Fibroblast of villous mesenchyme (primary cell): Measurements from ENCODE around the gene RAB41. TPM values are rescaled to one million over a fixed set of nuclear protein-coding genes. Genes with fewer than 3 reads are reported as not detected.

Source experiments
- DNase-seq: peaks from one replicate; pipeline ENCODE4 v3.0.0-alpha.2; 2010; ENCODE audit warnings: low read depth
- H3K4me3 ChIP-seq: 2 replicates; pipeline ENCODE4 v1.5.1; 2011; ENCODE audit warnings: low read depth, mild to moderate bottlenecking, low read length
- CTCF ChIP-seq: IDR thresholded peaks from 2 replicates; pipeline ENCODE4 v1.5.1; 2012; ENCODE audit warnings: low read depth, mild to moderate bottlenecking, low read length; ENCODE audit not compliant: insufficient read depth
- total RNA-seq: library from RNA; depleted of rRNA; stranded (reverse); fragments of >200 nt; gene quantifications from 2 replicates; pipeline ENCODE4 v1.2.3, GENCODE V29; 2012

Gene RAB41
- total RNA-seq, 1 donor = not detected

DNA sequence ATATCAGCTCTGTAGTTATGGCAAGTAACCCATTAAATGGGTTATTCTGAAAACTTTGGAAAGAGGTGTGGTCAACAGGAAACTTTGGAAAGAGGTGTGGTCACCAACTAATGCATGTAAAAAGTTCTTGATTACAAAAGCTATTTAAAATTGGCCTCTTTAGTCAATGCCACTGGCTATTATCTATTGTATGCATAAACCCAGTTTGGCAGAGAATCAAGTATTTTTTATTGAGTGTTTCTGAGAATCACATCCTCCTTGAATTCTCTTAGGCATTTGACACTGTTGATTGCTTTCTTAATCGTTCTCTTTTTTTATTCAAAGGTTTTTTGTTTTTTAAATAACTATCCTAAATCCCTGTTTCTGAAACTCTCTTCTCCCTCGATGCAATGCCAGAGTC is 29.5 kb upstream of the RAB41 start:
- no peak for TF ChIP-seq CTCF

GRCh38 chrX:70253377-70254062 is 28.5 kb upstream of the RAB41 start:
- TF ChIP-seq CTCF = no peak
- no peak for DNase-seq
- H3K4me3 ChIP-seq = no peak overlapping the region

More for the DNA sequence above, 29.5 kb upstream of the RAB41 start:
- DNase-seq = no peak
- H3K4me3 ChIP-seq = no peak overlapping the region

DNA sequence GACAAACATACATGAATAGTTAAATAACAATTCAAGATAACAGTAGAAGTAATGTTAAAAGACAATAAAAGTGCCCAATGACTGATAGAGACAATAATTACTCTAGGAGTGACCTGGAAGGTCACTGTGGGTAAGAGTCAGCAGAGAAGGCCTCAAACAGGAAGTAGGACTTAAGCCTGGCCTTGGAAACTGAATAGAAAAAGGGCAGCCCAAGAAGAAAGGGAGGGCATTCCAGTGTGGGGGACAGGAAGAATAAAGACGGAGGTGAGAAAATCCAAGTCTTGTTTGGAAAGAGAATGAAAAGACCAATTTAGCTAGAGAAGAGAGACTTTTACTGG is 27.9 kb upstream of the RAB41 start:
- no peak for DNase-seq
- TF ChIP-seq CTCF = no peak
- H3K4me3 ChIP-seq = no peak overlapping the region

DNA sequence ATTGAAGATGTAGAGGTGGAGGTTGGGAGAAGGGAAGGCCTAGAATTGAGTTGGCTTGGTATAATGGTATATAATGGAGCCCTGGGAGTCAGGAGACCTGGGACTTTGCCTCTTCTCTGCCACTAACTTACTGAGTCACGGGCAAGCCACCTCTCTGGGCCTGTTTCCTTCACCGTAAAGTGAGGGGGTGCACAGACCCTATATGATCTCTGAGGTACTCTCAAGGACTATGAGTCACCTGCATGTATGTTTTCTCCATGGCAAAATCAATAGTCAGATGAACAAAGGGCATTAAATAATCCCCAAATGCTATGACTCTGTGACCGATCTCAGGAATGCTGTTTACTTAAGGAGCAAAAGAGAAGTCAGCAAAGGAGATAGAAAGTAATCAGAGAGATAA is 27.1 kb upstream of the RAB41 start:
- H3K4me3 ChIP-seq = no peak overlapping the region
- TF ChIP-seq CTCF = no peak
- DNase-seq = no peak

DNA sequence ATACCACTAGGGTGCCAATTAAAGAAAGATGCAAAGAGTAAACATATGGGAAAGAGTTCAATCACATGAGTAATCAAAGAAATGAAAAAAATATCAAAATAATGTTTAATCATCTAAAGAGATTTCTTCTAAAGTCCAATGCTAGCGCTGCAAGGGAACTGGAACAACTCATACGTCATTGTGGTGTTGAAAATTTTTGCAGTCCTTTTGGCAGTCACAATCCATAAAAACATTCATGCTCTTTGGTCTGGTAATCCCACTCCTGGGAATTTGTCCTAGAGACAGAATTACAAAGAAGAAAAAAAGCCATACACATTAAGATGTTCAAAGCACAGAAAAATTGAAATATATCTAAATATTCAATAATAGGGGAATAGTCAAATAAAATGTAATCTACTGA is 26.5 kb upstream of the RAB41 start:
- peak; percentile 28 for DNase-seq
- TF ChIP-seq CTCF = no peak
- H3K4me3 ChIP-seq = no peak overlapping the region

DNA sequence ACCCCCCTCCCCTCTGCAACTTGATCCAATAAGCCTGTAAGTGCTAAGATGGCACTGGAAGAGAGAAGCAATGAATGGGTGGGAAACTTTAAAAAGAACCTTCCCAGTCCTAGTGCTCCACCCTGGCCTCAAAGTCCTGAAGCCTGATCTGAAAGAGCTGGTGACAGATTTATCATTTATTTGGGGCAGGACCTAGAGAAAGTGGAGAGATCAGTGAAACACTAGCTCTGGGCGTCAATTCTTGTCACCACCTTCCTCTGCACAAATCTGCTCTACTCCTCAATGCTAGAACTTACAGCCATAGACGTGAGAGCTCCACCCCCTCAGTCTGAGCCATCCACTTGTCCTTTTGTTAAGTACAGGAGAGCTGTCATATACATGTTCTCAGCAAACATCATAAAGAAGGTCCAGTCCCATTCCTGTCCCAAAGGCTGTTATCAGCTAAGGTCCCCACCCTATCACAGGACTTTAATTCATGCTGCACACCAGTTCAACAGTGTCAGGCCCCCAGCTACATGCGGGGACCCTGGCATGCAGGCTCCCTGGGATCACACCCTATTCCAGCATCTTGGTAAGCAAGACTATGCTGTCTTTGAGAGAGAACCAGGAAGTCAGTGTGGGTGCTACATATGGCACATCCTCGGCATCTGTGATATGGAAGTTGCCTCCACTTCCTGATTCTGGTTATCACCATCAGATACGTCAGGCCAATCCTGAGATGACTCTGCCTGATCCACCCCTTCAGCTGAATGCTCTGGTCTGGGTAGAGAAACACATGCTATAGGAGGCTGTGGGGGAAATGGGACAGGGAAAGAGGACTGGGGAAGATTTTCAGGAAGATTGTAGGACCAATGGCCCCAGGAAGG is 24.3 kb upstream of the RAB41 start:
- no peak for DNase-seq
- no peak for TF ChIP-seq CTCF
- H3K4me3 ChIP-seq = no peak overlapping the region

DNA sequence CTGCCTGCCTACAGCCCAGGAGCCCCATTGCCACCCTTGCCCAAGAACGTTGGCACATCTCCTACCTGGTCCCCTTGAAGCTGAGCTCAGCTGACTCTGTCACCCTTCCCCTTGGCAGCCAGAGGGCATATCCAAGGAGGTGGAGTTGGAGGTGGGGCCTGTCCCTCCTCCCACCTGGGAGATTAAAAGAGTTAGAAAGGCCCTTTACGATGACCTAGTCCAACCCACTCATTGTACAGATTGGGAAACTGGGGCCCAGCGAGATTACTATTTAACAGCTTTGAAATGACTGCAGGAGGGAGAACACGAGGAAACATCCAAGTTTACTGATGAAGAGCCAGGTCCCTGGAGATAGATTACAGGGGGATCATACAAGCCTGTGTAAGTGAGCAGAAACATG is 21.9 kb upstream of the RAB41 start, which contains the start of gene P2RY4:
Gene P2RY4, minus strand, starts transcription at position 101 of the 400 bp plus-strand sequence. CDS start 580 bp downstream, outside the sequence.
- H3K4me3 ChIP-seq = no peak within 1 kb of the TSS
- no peak for DNase-seq
- TF ChIP-seq CTCF = no peak
